Gastrocnemius medialis (tissue), 4 donors: ENCODE measurements around the gene ZCCHC3. TPM values are rescaled to one million over a fixed set of nuclear protein-coding genes. Genes with fewer than 3 reads are reported as not detected.

ENCODE experiments used
- ATAC-seq, 2 donors: fragments of 150-250 bp; one replicate each; pipeline ENCODE4 v1.9.1; 2016
- DNase-seq, 2 donors: peaks; one replicate each; pipeline ENCODE4 v3.0.0-alpha.2; 2019
- H3K27ac ChIP-seq, 4 donors: fragments of 200-600 bp; sonication (generic); 1 replicate in 1 of 4; 2 replicates in 3 of 4; pipeline ENCODE4 v1.5.1; 2016 to 2018; ENCODE audit warnings: mild to moderate bottlenecking in 2 of 4, moderate library complexity in 1 of 4
- H3K27me3 ChIP-seq, 3 donors: fragments of 200-600 bp; sonication (generic) in 2 of 3; 1 replicate in 1 of 3; 2 replicates in 2 of 3; pipeline versions ENCODE4 v1.5.1 to v1.6.0; 2016 to 2019; ENCODE audit warnings: mild to moderate bottlenecking in 1 of 3, moderate library complexity in 1 of 3
- H3K36me3 ChIP-seq, 2 donors: fragments of 200-600 bp; sonication (generic) in 1 of 2; one replicate each; pipeline ENCODE4 v1.5.1; 2017 to 2018
- H3K4me1 ChIP-seq, 2 donors: fragments of 200-600 bp; sonication (generic) in 1 of 2; one replicate each; pipeline ENCODE4 v1.5.1; 2016 to 2017; ENCODE audit warnings: mild to moderate bottlenecking in 2 of 2
- H3K4me3 ChIP-seq, 4 donors: fragments of 200-600 bp; sonication (generic) in 3 of 4; 1 replicate in 1 of 4; 2 replicates in 3 of 4; pipeline ENCODE4 v1.5.1; 2016 to 2019; ENCODE audit warnings: mild to moderate bottlenecking in 2 of 4
- H3K9me3 ChIP-seq, 3 donors: fragments of 200-600 bp; sonication (generic) in 2 of 3; 1 replicate in 1 of 3; 2 replicates in 2 of 3; pipeline ENCODE4 v1.5.1; 2016 to 2019
- POLR2A ChIP-seq, 2 donors: fragments of 450-650 bp; IDR thresholded peaks; one replicate each; pipeline ENCODE4 v1.6.1; 2017; ENCODE audit warnings: antibody characterized with exemption in 2 of 2, mild to moderate bottlenecking in 2 of 2, moderate library complexity in 2 of 2
- in situ Hi-C, 4 donors: fragments of 200-750 bp; cut with MboI; loops; one replicate each; pipeline versions ENCODE4 v1.15.0 to v1.8.0; 2017; ENCODE audit warnings: low sequenced_read_pairs in 4 of 4
- intact Hi-C: fragments of 100-400 bp; cut with DNase I; formaldehyde crosslinking; loops from one replicate; pipeline ENCODE4 v1.15.1; 2023; ENCODE audit warnings: low total_unique reads
- total RNA-seq, 4 donors: library from RNA; depleted of rRNA; stranded (reverse); fragments of >200 nt; gene quantifications; one replicate each; pipeline versions ENCODE4 v1.1.0 to v1.2.3, GENCODE V29; 2016
- TF ChIP-seq, protein P1 (sequence below), 5 experiments: fragments of 450-650 bp in 3 of 5; fragments of 200-600 bp in 2 of 5; sonication (generic) in 2 of 5; IDR thresholded peaks in 4 of 5; conservative IDR thresholded peaks in 1 of 5; 1 replicate in 4 of 5; 2 replicates in 1 of 5; pipeline ENCODE4 v1.5.1; 2016 to 2019; ENCODE audit warnings: antibody characterized with exemption in 5 of 5, mild to moderate bottlenecking in 3 of 5, moderate library complexity in 3 of 5

Gene ZCCHC3
- total RNA-seq, 4 donors from 2014 or later = 6.7 to 9.4 (median 7.9) TPM

DNA sequence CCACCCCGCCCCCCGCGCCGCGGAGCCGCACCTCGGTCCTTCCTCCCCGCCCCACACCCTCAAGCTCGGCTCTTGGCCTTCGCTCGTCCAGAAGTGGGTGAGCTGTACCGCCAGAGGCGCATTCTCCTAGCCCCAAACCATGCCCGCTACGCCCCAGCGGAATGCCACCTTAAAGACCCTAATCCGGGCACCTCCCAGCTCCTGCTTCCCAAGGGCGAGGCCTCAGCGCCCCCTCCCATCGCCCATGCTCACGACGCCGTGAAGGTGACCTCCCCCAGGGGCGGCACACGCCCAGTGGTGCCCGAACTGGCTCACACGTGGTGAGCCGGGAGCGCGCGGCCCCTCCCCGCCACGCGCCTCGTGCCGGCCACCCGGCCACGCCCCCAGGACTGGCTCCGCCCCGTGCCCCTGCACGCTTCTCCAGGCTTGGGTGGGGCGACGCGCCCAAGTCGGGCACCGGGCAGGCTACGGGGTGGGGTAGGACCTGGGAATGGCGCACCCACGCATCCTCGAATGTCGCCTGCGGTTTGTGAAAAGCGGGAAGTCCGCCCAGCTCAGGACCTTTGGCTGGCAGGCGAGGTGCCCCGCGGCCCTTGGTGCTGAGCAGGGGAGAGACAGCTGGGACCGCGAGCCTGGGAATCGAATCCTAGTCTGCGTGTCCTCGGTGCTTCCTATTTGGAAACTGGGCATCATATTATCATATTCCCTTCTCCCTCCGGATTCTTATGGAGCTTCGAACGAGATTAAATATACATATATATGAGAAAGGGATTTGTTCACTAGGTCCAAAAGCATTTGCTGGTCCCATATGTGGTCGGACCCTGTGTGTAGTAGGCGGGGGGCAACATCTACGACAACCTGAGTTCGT, 27.0 kb downstream of the ZCCHC3 start:
- no peaks in the 10 kb centered on the region for H3K9me3 ChIP-seq
- peaks cover 5% of the 10 kb centered on the region in 2 donors for H3K4me1 ChIP-seq
- intact Hi-C loops = loop anchor here (1.0 to 10.0 kb wide), 4 partner anchors 27 to 800 kb away; partner anchors contain the start of genes CSNK2A1 and ZCCHC3
- in situ Hi-C loops = no loop called here
- peak overlapping the region; percentile 80 to 93 (median 86) for H3K27ac ChIP-seq
- ATAC-seq (peak; percentile 77 to 80), DNase-seq (peak; percentile 80 to 87)
- TF ChIP-seq, protein P1, sequence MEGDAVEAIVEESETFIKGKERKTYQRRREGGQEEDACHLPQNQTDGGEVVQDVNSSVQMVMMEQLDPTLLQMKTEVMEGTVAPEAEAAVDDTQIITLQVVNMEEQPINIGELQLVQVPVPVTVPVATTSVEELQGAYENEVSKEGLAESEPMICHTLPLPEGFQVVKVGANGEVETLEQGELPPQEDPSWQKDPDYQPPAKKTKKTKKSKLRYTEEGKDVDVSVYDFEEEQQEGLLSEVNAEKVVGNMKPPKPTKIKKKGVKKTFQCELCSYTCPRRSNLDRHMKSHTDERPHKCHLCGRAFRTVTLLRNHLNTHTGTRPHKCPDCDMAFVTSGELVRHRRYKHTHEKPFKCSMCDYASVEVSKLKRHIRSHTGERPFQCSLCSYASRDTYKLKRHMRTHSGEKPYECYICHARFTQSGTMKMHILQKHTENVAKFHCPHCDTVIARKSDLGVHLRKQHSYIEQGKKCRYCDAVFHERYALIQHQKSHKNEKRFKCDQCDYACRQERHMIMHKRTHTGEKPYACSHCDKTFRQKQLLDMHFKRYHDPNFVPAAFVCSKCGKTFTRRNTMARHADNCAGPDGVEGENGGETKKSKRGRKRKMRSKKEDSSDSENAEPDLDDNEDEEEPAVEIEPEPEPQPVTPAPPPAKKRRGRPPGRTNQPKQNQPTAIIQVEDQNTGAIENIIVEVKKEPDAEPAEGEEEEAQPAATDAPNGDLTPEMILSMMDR (IDR thresholded peaks at IDR 0.05 in 4 of 5, conservative IDR thresholded peaks at IDR 0.05 in 1 of 5) = peak in 3 of 5 experiments; percentile 16 to 42 (median 25)
- peak; percentile 83 to 84 for TF ChIP-seq POLR2A (IDR thresholded peaks at IDR 0.05)
- no peaks in the 10 kb centered on the region for H3K36me3 ChIP-seq
- H3K27me3 ChIP-seq = peaks cover 0 to 7% (median 2%) of the 10 kb centered on the region in 3 donors
- peak overlapping the region; percentile 67 to 73 (median 70) for H3K4me3 ChIP-seq

GRCh38 chr20:325045-325888, 27.9 kb downstream of the ZCCHC3 start, which contains the start of gene SOX12:
TSS of gene SOX12 (plus strand) at chr20:325552. CDS start at chr20:325925, 373 bp downstream.
- DNase-seq (peak; percentile 91 to 92), ATAC-seq (peak; percentile 79 to 83)
- peaks cover 5% of the 10 kb centered on the region in 2 donors for H3K4me1 ChIP-seq
- no peaks in the 10 kb centered on the region for H3K9me3 ChIP-seq
- intact Hi-C loops = loop anchor here (5.0 to 10.0 kb wide), 2 partner anchors 118 to 800 kb away; no protein-coding TSS in a partner anchor
- no peaks in the 10 kb centered on the region for H3K36me3 ChIP-seq
- TF ChIP-seq, protein P1 (IDR thresholded peaks at IDR 0.05 in 4 of 5, conservative IDR thresholded peaks at IDR 0.05 in 1 of 5) = no peak
- peak; percentile 65 to 77 for TF ChIP-seq POLR2A (IDR thresholded peaks at IDR 0.05)
- in situ Hi-C loops = no loop called here
- H3K4me3 ChIP-seq = peak within 1 kb of the TSS; percentile 67 to 73 (median 70)
- H3K27ac ChIP-seq = peak within 1 kb of the TSS; percentile 80 to 93 (median 86)
- H3K27me3 ChIP-seq = peaks cover 0 to 7% (median 2%) of the 10 kb centered on the region in 3 donors

DNA sequence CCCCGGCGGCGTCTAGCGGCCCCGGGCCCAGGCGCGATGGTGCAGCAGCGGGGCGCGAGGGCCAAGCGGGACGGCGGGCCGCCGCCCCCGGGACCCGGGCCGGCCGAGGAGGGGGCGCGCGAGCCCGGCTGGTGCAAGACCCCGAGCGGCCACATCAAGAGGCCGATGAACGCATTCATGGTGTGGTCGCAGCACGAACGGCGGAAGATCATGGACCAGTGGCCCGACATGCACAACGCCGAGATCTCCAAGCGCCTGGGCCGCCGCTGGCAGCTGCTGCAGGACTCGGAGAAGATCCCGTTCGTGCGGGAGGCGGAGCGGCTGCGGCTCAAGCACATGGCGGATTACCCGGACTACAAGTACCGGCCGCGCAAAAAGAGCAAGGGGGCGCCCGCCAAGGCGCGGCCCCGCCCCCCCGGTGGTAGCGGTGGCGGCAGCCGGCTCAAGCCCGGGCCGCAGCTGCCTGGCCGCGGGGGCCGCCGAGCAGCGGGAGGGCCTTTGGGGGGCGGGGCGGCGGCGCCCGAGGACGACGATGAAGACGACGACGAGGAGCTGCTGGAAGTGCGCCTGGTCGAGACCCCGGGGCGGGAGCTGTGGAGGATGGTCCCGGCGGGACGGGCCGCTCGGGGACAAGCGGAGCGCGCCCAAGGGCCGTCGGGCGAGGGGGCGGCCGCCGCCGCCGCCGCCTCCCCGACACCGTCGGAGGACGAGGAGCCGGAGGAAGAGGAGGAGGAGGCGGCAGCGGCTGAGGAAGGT, 28.7 kb downstream of the ZCCHC3 start:
- ATAC-seq (no peak), DNase-seq (peak in 1 of 2 donors; percentile 37)
- in situ Hi-C loops (no loop called here), intact Hi-C loops (loop anchor here (5.0 to 10.0 kb wide), 2 partner anchors 119 to 799 kb away; no protein-coding TSS in a partner anchor)
- Histone ChIP-seq H3K27ac (peak overlapping the region; percentile 28 to 93 (median 72)), H3K27me3 (peaks cover 0 to 7% (median 2%) of the 10 kb centered on the region in 3 donors), H3K36me3 (no peaks in the 10 kb centered on the region), H3K9me3 (no peaks in the 10 kb centered on the region), H3K4me1 (peaks cover 5% of the 10 kb centered on the region in 2 donors), H3K4me3 (peak overlapping the region; percentile 50 to 71 (median 57))
- TF ChIP-seq, protein P1 (IDR thresholded peaks at IDR 0.05 in 4 of 5, conservative IDR thresholded peaks at IDR 0.05 in 1 of 5) = no peak
- no peak for TF ChIP-seq POLR2A (IDR thresholded peaks at IDR 0.05)
